ENCODE results near the gene SMARCD1.

SMARCD1 gene

DNA sequence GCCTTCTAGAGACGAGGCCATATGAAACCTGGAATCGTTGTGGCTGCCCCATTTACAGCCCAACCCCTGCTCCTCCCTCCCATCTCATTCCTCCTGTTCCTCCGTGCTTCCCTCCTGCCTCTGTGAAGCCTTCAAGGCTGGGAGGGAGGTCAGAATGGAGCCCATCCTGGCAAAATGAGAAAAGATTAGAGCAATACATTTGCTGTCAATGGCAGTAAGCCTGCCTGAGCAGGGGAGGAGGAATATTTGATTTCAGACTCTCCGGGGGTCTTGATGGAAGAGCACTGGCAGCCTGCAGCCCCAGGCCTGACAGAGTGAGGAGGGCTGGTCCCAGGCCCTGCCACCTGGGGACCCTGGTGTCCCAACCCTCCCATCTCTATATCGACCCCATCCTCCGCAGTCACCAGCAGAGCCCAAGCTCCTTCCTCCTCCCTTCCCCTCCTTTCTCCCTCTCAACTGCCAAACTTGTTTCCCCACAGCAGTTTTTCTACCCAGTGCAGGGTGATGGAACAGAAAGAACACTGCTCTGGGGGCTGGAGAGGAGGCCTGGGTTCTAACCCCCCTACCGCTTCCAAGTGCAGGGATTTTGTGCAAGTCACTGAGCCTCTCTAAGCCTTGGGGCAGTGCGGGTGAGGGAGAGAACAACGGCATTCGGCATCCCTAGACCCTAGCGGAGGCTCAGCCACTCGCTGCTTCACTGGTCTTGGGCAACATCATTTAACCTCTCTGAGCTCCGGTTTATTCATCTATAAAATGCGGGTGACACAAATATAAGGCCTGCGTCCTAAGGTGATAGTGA lies 43.9 kb upstream of the SMARCD1 start:
- Histone ChIP-seq H3K27me3 (ENCODE audit: insufficient read depth, poor library complexity, severe bottlenecking) (no peaks in the 10 kb centered on the region), H3K36me3 (ENCODE audit: low read depth) (no peaks in the 10 kb centered on the region), H3K4me1 (ENCODE audit: insufficient read depth, poor library complexity, severe bottlenecking) (peaks cover 7% of the 10 kb centered on the region), H3K9me3 (ENCODE audit: severe bottlenecking) (no peaks in the 10 kb centered on the region), H3K27ac (ENCODE audit: poor library complexity, severe bottlenecking) (no peak overlapping the region), H3K4me3 (ENCODE audit: severe bottlenecking) (no peak overlapping the region)
- TF ChIP-seq, protein P1, sequence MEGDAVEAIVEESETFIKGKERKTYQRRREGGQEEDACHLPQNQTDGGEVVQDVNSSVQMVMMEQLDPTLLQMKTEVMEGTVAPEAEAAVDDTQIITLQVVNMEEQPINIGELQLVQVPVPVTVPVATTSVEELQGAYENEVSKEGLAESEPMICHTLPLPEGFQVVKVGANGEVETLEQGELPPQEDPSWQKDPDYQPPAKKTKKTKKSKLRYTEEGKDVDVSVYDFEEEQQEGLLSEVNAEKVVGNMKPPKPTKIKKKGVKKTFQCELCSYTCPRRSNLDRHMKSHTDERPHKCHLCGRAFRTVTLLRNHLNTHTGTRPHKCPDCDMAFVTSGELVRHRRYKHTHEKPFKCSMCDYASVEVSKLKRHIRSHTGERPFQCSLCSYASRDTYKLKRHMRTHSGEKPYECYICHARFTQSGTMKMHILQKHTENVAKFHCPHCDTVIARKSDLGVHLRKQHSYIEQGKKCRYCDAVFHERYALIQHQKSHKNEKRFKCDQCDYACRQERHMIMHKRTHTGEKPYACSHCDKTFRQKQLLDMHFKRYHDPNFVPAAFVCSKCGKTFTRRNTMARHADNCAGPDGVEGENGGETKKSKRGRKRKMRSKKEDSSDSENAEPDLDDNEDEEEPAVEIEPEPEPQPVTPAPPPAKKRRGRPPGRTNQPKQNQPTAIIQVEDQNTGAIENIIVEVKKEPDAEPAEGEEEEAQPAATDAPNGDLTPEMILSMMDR (IDR thresholded peaks at IDR 0.05; ENCODE audit: poor library complexity, severe bottlenecking) = no peak
- DNase-seq (ENCODE audit: low spot score) = no peak
- ATAC-seq (ENCODE audit: low read depth) = no peak

DNA sequence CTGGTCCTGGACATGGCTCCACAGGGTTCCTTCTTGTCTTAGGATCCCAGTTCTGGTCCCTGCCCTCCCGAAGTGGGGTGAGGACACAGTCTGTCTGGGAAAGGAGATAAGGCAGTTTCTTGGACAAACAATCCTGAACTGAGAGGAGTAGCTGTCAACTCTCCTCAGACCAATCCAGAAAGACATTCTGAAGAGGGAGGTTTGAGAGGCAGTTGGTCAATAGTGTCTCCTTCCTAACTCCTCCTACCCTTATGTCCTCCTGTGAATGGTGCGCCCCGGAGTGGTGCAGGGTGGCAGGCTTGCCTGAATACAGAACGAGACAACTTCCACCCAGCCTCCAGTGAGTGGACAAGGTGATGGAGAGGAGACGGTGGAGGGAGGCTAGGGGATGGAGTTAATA lies 43.2 kb upstream of the SMARCD1 start:
- no peak overlapping the region for H3K27ac ChIP-seq (ENCODE audit: poor library complexity, severe bottlenecking)
- H3K4me1 ChIP-seq (ENCODE audit: insufficient read depth, poor library complexity, severe bottlenecking) = peaks cover 7% of the 10 kb centered on the region
- TF ChIP-seq, protein P1 (IDR thresholded peaks at IDR 0.05; ENCODE audit: poor library complexity, severe bottlenecking) = no peak
- no peak for DNase-seq (ENCODE audit: low spot score)
- H3K36me3 ChIP-seq (ENCODE audit: low read depth) = no peaks in the 10 kb centered on the region
- H3K27me3 ChIP-seq (ENCODE audit: insufficient read depth, poor library complexity, severe bottlenecking) = no peaks in the 10 kb centered on the region
- no peak overlapping the region for H3K4me3 ChIP-seq (ENCODE audit: severe bottlenecking)
- no peaks in the 10 kb centered on the region for H3K9me3 ChIP-seq (ENCODE audit: severe bottlenecking)
- no peak for ATAC-seq (ENCODE audit: low read depth)

DNA sequence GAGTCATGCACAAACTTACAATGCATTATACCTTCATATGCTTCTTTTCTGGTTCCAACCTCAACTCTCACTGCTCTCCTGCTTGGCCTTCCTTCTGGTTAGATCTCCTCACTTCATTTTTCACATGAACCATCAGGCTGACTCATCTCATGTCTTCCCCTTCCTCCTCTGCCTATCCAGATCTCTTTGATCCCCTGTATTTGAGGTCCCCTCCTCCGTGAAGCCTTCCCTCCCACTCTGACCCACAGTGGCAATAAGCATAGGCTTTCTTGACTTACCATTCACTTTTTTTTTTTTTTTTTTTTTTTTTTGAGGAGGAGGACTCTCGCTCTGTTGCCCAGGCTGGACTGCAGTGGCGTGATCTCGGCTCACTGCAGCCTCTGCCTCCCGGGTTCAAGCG lies 42.4 kb upstream of the SMARCD1 start:
- TF ChIP-seq, protein P1 (IDR thresholded peaks at IDR 0.05; ENCODE audit: poor library complexity, severe bottlenecking) = no peak
- Histone ChIP-seq H3K36me3 (ENCODE audit: low read depth) (no peaks in the 10 kb centered on the region), H3K27me3 (ENCODE audit: insufficient read depth, poor library complexity, severe bottlenecking) (no peaks in the 10 kb centered on the region), H3K27ac (ENCODE audit: poor library complexity, severe bottlenecking) (no peak overlapping the region), H3K9me3 (ENCODE audit: severe bottlenecking) (no peaks in the 10 kb centered on the region), H3K4me3 (ENCODE audit: severe bottlenecking) (no peak overlapping the region), H3K4me1 (ENCODE audit: insufficient read depth, poor library complexity, severe bottlenecking) (peaks cover 7% of the 10 kb centered on the region)
- no peak for ATAC-seq (ENCODE audit: low read depth)
- DNase-seq (ENCODE audit: low spot score) = no peak

DNA sequence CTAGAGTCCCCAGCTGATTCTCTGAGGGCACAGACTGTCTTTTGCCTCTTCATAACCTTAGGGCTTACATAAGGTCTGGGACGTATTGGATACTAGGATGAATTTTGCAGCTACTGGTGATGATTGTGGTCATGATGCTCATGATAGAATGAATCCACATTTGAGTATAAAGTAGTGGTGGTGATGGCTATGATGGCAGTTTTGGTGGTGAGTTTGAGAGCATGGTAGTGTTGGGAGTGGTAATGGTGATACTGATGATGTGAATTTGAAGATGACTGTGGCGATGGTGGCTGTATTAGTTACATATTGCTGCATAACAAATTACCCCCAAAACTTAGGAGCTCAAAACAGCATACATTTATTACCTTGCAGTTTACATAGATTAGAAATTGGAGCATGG lies 41.8 kb upstream of the SMARCD1 start:
- peaks cover 7% of the 10 kb centered on the region for H3K4me1 ChIP-seq (ENCODE audit: insufficient read depth, poor library complexity, severe bottlenecking)
- ATAC-seq (ENCODE audit: low read depth) = no peak
- no peak for DNase-seq (ENCODE audit: low spot score)
- no peak overlapping the region for H3K4me3 ChIP-seq (ENCODE audit: severe bottlenecking)
- TF ChIP-seq, protein P1 (IDR thresholded peaks at IDR 0.05; ENCODE audit: poor library complexity, severe bottlenecking) = no peak
- no peak overlapping the region for H3K27ac ChIP-seq (ENCODE audit: poor library complexity, severe bottlenecking)
- H3K27me3 ChIP-seq (ENCODE audit: insufficient read depth, poor library complexity, severe bottlenecking) = no peaks in the 10 kb centered on the region
- H3K9me3 ChIP-seq (ENCODE audit: severe bottlenecking) = no peaks in the 10 kb centered on the region
- H3K36me3 ChIP-seq (ENCODE audit: low read depth) = no peaks in the 10 kb centered on the region

DNA sequence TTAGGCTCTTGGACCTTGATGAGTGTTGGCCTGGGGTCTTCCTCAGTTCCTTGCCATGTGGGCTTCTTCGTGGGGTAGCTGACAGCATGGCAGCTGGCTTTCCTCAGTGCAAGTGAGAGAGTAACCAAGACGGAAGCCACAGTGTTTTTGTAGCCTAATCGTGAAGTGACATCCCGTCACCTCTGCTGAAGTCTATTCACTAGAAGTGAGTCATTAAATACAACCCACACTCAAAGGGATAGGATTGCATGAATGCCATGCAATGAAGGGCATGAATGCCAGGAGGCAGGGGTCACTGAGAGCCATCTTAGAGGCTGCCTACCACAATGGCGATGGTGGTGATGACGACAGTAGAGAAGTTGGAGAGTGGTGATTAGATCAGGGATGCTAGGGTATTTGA lies 41.3 kb upstream of the SMARCD1 start:
- no peaks in the 10 kb centered on the region for H3K27me3 ChIP-seq (ENCODE audit: insufficient read depth, poor library complexity, severe bottlenecking)
- H3K4me1 ChIP-seq (ENCODE audit: insufficient read depth, poor library complexity, severe bottlenecking) = peaks cover 5% of the 10 kb centered on the region
- no peaks in the 10 kb centered on the region for H3K36me3 ChIP-seq (ENCODE audit: low read depth)
- no peak overlapping the region for H3K4me3 ChIP-seq (ENCODE audit: severe bottlenecking)
- DNase-seq (ENCODE audit: low spot score) (no peak), ATAC-seq (ENCODE audit: low read depth) (no peak)
- no peaks in the 10 kb centered on the region for H3K9me3 ChIP-seq (ENCODE audit: severe bottlenecking)
- TF ChIP-seq, protein P1 (IDR thresholded peaks at IDR 0.05; ENCODE audit: poor library complexity, severe bottlenecking) = no peak
- H3K27ac ChIP-seq (ENCODE audit: poor library complexity, severe bottlenecking) = no peak overlapping the region
